CD4-positive, CD25-positive, alpha-beta regulatory T cell (primary cell): ENCODE results near the gene FXYD2. TPM values are rescaled to one million over a fixed set of nuclear protein-coding genes. Genes with fewer than 3 reads are reported as not detected.

ENCODE experiments used
- ATAC-seq, 2 donors: fragments of 150-1000 bp; cut with Tn5 transposase; one replicate each; pipeline ENCODE4 v1.10.0; 2021; ENCODE audit warnings: low read depth in 2 of 2, moderate number of reproducible peaks in 2 of 2, moderate library complexity in 1 of 2
- DNase-seq, 3 donors: peaks; one replicate each; pipeline versions ENCODE4 v3.0.0 to v3.0.0-alpha.2; 2012 to 2022; ENCODE audit warnings: mixed read lengths in 1 of 3
- H3K27ac ChIP-seq: one replicate; pipeline ENCODE4 v1.7.0; 2013; ENCODE audit warnings: mild to moderate bottlenecking, low read length; ENCODE audit not compliant: insufficient read depth, poor library complexity, severe bottlenecking
- H3K27me3 ChIP-seq: one replicate; pipeline ENCODE4 v1.7.0; 2013; ENCODE audit warnings: low read length; ENCODE audit not compliant: control insufficient read depth, insufficient read depth
- H3K36me3 ChIP-seq: one replicate; pipeline ENCODE4 v1.7.0; 2013; ENCODE audit warnings: mild to moderate bottlenecking, low read length, moderate library complexity; ENCODE audit not compliant: control insufficient read depth, insufficient read depth
- H3K4me1 ChIP-seq: 2 replicates; pipeline ENCODE4 v1.7.0; 2013; ENCODE audit warnings: mild to moderate bottlenecking, low read length; ENCODE audit not compliant: insufficient read depth, control insufficient read depth, poor library complexity, severe bottlenecking
- H3K4me3 ChIP-seq: one replicate; pipeline ENCODE4 v1.7.0; 2013; ENCODE audit warnings: low read depth, mild to moderate bottlenecking, low read length, moderate library complexity
- H3K9me3 ChIP-seq, 2 experiments: 1 replicate in 1 of 2; 2 replicates in 1 of 2; pipeline ENCODE4 v1.7.0; 2013; ENCODE audit warnings: low read length in 2 of 2, mild to moderate bottlenecking in 1 of 2, moderate library complexity in 1 of 2; ENCODE audit not compliant: control insufficient read depth in 2 of 2
- H3K27ac Mint-ChIP-seq, 3 donors: one replicate each; pipeline ENCODE4 v1.8.0; 2020 to 2022; ENCODE audit warnings: mild to moderate bottlenecking in 3 of 3, mixed read lengths in 3 of 3, moderate library complexity in 2 of 3
- H3K27me3 Mint-ChIP-seq: one replicate; pipeline ENCODE4 v1.8.0; 2022; ENCODE audit warnings: mild to moderate bottlenecking, mixed read lengths
- H3K36me3 Mint-ChIP-seq: one replicate; pipeline ENCODE4 v1.8.0; 2020; ENCODE audit warnings: mixed read lengths
- H3K4me1 Mint-ChIP-seq, 4 donors: one replicate each; pipeline ENCODE4 v1.8.0; 2020 to 2022; ENCODE audit warnings: mixed read lengths in 4 of 4, mild to moderate bottlenecking in 1 of 4
- H3K4me3 Mint-ChIP-seq, 4 donors: one replicate each; pipeline ENCODE4 v1.8.0; 2020 to 2022; ENCODE audit warnings: mild to moderate bottlenecking in 4 of 4, mixed read lengths in 4 of 4, moderate library complexity in 3 of 4
- H3K9me3 Mint-ChIP-seq, 7 donors: one replicate each; pipeline ENCODE4 v1.8.0; 2020 to 2022; ENCODE audit warnings: mixed read lengths in 7 of 7, mild to moderate bottlenecking in 3 of 7, moderate library complexity in 2 of 7
- polyA plus RNA-seq, 4 donors: library from polyadenylated mRNA; unstranded; fragments of 300-500 nt; fragmentation: Illumina TruSeq; gene quantifications; one replicate each; pipeline ENCODE4 v1.2.3, GENCODE V29; 2021
- total RNA-seq: library from RNA; stranded (reverse); gene quantifications from one replicate; pipeline ENCODE4 v1.2.3, GENCODE V29; 2022

FXYD2 gene
- total and polyA plus RNA-seq, 5 donors from 2014 or later = 4.0 to 88.9 (median 71.8) TPM

- H3K9me3 Mint-ChIP-seq = no peaks in the 10 kb centered on the region
- H3K27me3 ChIP-seq = no peaks in the 10 kb centered on the region
- H3K4me1 Mint-ChIP-seq = no peaks in the 10 kb centered on the region
- H3K27me3 Mint-ChIP-seq = no peaks in the 10 kb centered on the region
- no peak for DNase-seq
- no peak overlapping the region for H3K4me3 ChIP-seq
- ATAC-seq = no peak
- H3K4me1 ChIP-seq = no peaks in the 10 kb centered on the region
- no peak overlapping the region for H3K27ac Mint-ChIP-seq
- H3K36me3 Mint-ChIP-seq = peaks cover 5% of the 10 kb centered on the region
- no peaks in the 10 kb centered on the region for H3K9me3 ChIP-seq
- H3K27ac ChIP-seq = no peak overlapping the region
- no peak overlapping the region for H3K4me3 Mint-ChIP-seq
- H3K36me3 ChIP-seq = no peaks in the 10 kb centered on the region
Observed at GRCh38 chr11:117771197-117771596, 53.3 kb downstream of the FXYD2 start.

GRCh38 chr11:117770061-117770460, 54.5 kb downstream of the FXYD2 start:
- DNase-seq (no peak), ATAC-seq (no peak)
- peak overlapping the region in 1 of 3 donors; percentile 11 for H3K27ac Mint-ChIP-seq
- no peaks in the 10 kb centered on the region for H3K9me3 ChIP-seq
- no peak overlapping the region for H3K4me3 Mint-ChIP-seq
- no peaks in the 10 kb centered on the region for H3K27me3 Mint-ChIP-seq
- H3K9me3 Mint-ChIP-seq = peaks cover 0 to 3% (median 0%) of the 10 kb centered on the region in 7 donors
- no peaks in the 10 kb centered on the region for H3K4me1 ChIP-seq
- no peaks in the 10 kb centered on the region for H3K4me1 Mint-ChIP-seq
- no peaks in the 10 kb centered on the region for H3K36me3 ChIP-seq
- peaks cover 5% of the 10 kb centered on the region for H3K36me3 Mint-ChIP-seq
- no peak overlapping the region for H3K27ac ChIP-seq
- H3K4me3 ChIP-seq = no peak overlapping the region
- no peaks in the 10 kb centered on the region for H3K27me3 ChIP-seq

Other genes with a start within 250 kb of the FXYD2 start
- gene DSCAML1, start 27.5 kb downstream of the FXYD2 start, total RNA-seq = 1.6 TPM
- under 1 TPM in 3 of 4 donors, not detected in 1; 0.08 to 0.34 (median 0.25) TPM for gene DSCAML1, start 27.5 kb downstream of the FXYD2 start, polyA plus RNA-seq
- gene FXYD6, start 51.9 kb upstream of the FXYD2 start, total RNA-seq = not detected
- gene FXYD6, start 51.9 kb upstream of the FXYD2 start, polyA plus RNA-seq = not detected
- gene TMPRSS13, start 104.7 kb upstream of the FXYD2 start, total RNA-seq = 3.4 TPM
- 1 to 10 TPM in 2 of 4 donors, under 1 TPM in 2; 0.57 to 1.4 (median 1.1) TPM for gene TMPRSS13, start 104.7 kb upstream of the FXYD2 start, polyA plus RNA-seq
- gene IL10RA, start 161.7 kb upstream of the FXYD2 start, total RNA-seq = 661 TPM
- gene IL10RA, start 161.7 kb upstream of the FXYD2 start, polyA plus RNA-seq = 100 to 1,000 TPM; 572 to 666 (median 631) TPM